Measurements from ENCODE around the gene TMPRSS13.

Gene TMPRSS13

GRCh38 chr11:117923275-117923674, 5.9 kb downstream of the TMPRSS13 start:
- H3K9me3 ChIP-seq (ENCODE audit: control insufficient read depth, low read length) = no peaks in the 10 kb centered on the region
- H3K27me3 ChIP-seq (replicated peaks; ENCODE audit: control insufficient read depth, insufficient read depth, low read length, poor library complexity, severe bottlenecking) = no peaks in the 10 kb centered on the region
- H3K27ac ChIP-seq (ENCODE audit: insufficient read depth, low read length, poor library complexity, severe bottlenecking) = no peak overlapping the region
- no peak overlapping the region for H3K4me3 ChIP-seq (ENCODE audit: insufficient read depth, low read depth, low read length, poor library complexity, severe bottlenecking)
- no peaks in the 10 kb centered on the region for H3K36me3 ChIP-seq (ENCODE audit: control insufficient read depth, insufficient read depth, low read length)
- no peak for DNase-seq
- H3K4me1 ChIP-seq (ENCODE audit: control insufficient read depth, insufficient read depth, low read length, poor library complexity, severe bottlenecking) = no peaks in the 10 kb centered on the region

- Histone ChIP-seq H3K9me3 (ENCODE audit: control insufficient read depth, low read length) (no peaks in the 10 kb centered on the region), H3K4me3 (ENCODE audit: insufficient read depth, low read depth, low read length, poor library complexity, severe bottlenecking) (no peak overlapping the region), H3K27me3 (replicated peaks; ENCODE audit: control insufficient read depth, insufficient read depth, low read length, poor library complexity, severe bottlenecking) (no peaks in the 10 kb centered on the region), H3K4me1 (ENCODE audit: control insufficient read depth, insufficient read depth, low read length, poor library complexity, severe bottlenecking) (no peaks in the 10 kb centered on the region), H3K27ac (ENCODE audit: insufficient read depth, low read length, poor library complexity, severe bottlenecking) (no peak overlapping the region), H3K36me3 (ENCODE audit: control insufficient read depth, insufficient read depth, low read length) (no peaks in the 10 kb centered on the region)
- no peak for DNase-seq
Observed at GRCh38 chr11:117921893-117922292, 7.3 kb downstream of the TMPRSS13 start.

- H3K36me3 ChIP-seq (ENCODE audit: control insufficient read depth, insufficient read depth, low read length) = no peaks in the 10 kb centered on the region
- no peaks in the 10 kb centered on the region for H3K9me3 ChIP-seq (ENCODE audit: control insufficient read depth, low read length)
- DNase-seq = no peak
- no peaks in the 10 kb centered on the region for H3K27me3 ChIP-seq (replicated peaks; ENCODE audit: control insufficient read depth, insufficient read depth, low read length, poor library complexity, severe bottlenecking)
- H3K4me1 ChIP-seq (ENCODE audit: control insufficient read depth, insufficient read depth, low read length, poor library complexity, severe bottlenecking) = no peaks in the 10 kb centered on the region
- no peak overlapping the region for H3K27ac ChIP-seq (ENCODE audit: insufficient read depth, low read length, poor library complexity, severe bottlenecking)
- no peak overlapping the region for H3K4me3 ChIP-seq (ENCODE audit: insufficient read depth, low read depth, low read length, poor library complexity, severe bottlenecking)
Observed at GRCh38 chr11:117921456-117921855, 7.7 kb downstream of the TMPRSS13 start.

GRCh38 chr11:117919781-117920221, 9.4 kb downstream of the TMPRSS13 start:
- H3K4me3 ChIP-seq (ENCODE audit: insufficient read depth, low read depth, low read length, poor library complexity, severe bottlenecking) = no peak overlapping the region
- H3K4me1 ChIP-seq (ENCODE audit: control insufficient read depth, insufficient read depth, low read length, poor library complexity, severe bottlenecking) = no peaks in the 10 kb centered on the region
- H3K36me3 ChIP-seq (ENCODE audit: control insufficient read depth, insufficient read depth, low read length) = no peaks in the 10 kb centered on the region
- no peaks in the 10 kb centered on the region for H3K27me3 ChIP-seq (replicated peaks; ENCODE audit: control insufficient read depth, insufficient read depth, low read length, poor library complexity, severe bottlenecking)
- no peak for DNase-seq
- no peaks in the 10 kb centered on the region for H3K9me3 ChIP-seq (ENCODE audit: control insufficient read depth, low read length)
- no peak overlapping the region for H3K27ac ChIP-seq (ENCODE audit: insufficient read depth, low read length, poor library complexity, severe bottlenecking)

GRCh38 chr11:117919341-117919740, 9.9 kb downstream of the TMPRSS13 start:
- no peaks in the 10 kb centered on the region for H3K4me1 ChIP-seq (ENCODE audit: control insufficient read depth, insufficient read depth, low read length, poor library complexity, severe bottlenecking)
- H3K4me3 ChIP-seq (ENCODE audit: insufficient read depth, low read depth, low read length, poor library complexity, severe bottlenecking) = no peak overlapping the region
- DNase-seq = no peak
- H3K36me3 ChIP-seq (ENCODE audit: control insufficient read depth, insufficient read depth, low read length) = no peaks in the 10 kb centered on the region
- no peaks in the 10 kb centered on the region for H3K27me3 ChIP-seq (replicated peaks; ENCODE audit: control insufficient read depth, insufficient read depth, low read length, poor library complexity, severe bottlenecking)
- H3K9me3 ChIP-seq (ENCODE audit: control insufficient read depth, low read length) = no peaks in the 10 kb centered on the region
- H3K27ac ChIP-seq (ENCODE audit: insufficient read depth, low read length, poor library complexity, severe bottlenecking) = no peak overlapping the region

- Histone ChIP-seq H3K4me1 (ENCODE audit: control insufficient read depth, insufficient read depth, low read length, poor library complexity, severe bottlenecking) (no peaks in the 10 kb centered on the region), H3K9me3 (ENCODE audit: control insufficient read depth, low read length) (no peaks in the 10 kb centered on the region), H3K4me3 (ENCODE audit: insufficient read depth, low read depth, low read length, poor library complexity, severe bottlenecking) (no peak overlapping the region), H3K27ac (ENCODE audit: insufficient read depth, low read length, poor library complexity, severe bottlenecking) (no peak overlapping the region), H3K36me3 (ENCODE audit: control insufficient read depth, insufficient read depth, low read length) (no peaks in the 10 kb centered on the region), H3K27me3 (replicated peaks; ENCODE audit: control insufficient read depth, insufficient read depth, low read length, poor library complexity, severe bottlenecking) (no peaks in the 10 kb centered on the region)
- no peak for DNase-seq
Observed at GRCh38 chr11:117918366-117919255, 10.6 kb downstream of the TMPRSS13 start.

- Histone ChIP-seq H3K4me3 (ENCODE audit: insufficient read depth, low read depth, low read length, poor library complexity, severe bottlenecking) (no peak overlapping the region), H3K4me1 (ENCODE audit: control insufficient read depth, insufficient read depth, low read length, poor library complexity, severe bottlenecking) (no peaks in the 10 kb centered on the region), H3K9me3 (ENCODE audit: control insufficient read depth, low read length) (no peaks in the 10 kb centered on the region), H3K27me3 (replicated peaks; ENCODE audit: control insufficient read depth, insufficient read depth, low read length, poor library complexity, severe bottlenecking) (no peaks in the 10 kb centered on the region), H3K27ac (ENCODE audit: insufficient read depth, low read length, poor library complexity, severe bottlenecking) (no peak overlapping the region), H3K36me3 (ENCODE audit: control insufficient read depth, insufficient read depth, low read length) (no peaks in the 10 kb centered on the region)
- DNase-seq = no peak
Observed at GRCh38 chr11:117917591-117918151, 11.5 kb downstream of the TMPRSS13 start.

GRCh38 chr11:117916956-117917355, 12.2 kb downstream of the TMPRSS13 start:
- no peak for DNase-seq
- Histone ChIP-seq H3K27me3 (replicated peaks; ENCODE audit: control insufficient read depth, insufficient read depth, low read length, poor library complexity, severe bottlenecking) (no peaks in the 10 kb centered on the region), H3K4me1 (ENCODE audit: control insufficient read depth, insufficient read depth, low read length, poor library complexity, severe bottlenecking) (no peaks in the 10 kb centered on the region), H3K4me3 (ENCODE audit: insufficient read depth, low read depth, low read length, poor library complexity, severe bottlenecking) (no peak overlapping the region), H3K27ac (ENCODE audit: insufficient read depth, low read length, poor library complexity, severe bottlenecking) (no peak overlapping the region), H3K9me3 (ENCODE audit: control insufficient read depth, low read length) (no peaks in the 10 kb centered on the region), H3K36me3 (ENCODE audit: control insufficient read depth, insufficient read depth, low read length) (no peaks in the 10 kb centered on the region)

GRCh38 chr11:117915672-117916235, 13.4 kb downstream of the TMPRSS13 start:
- Histone ChIP-seq H3K27ac (ENCODE audit: insufficient read depth, low read length, poor library complexity, severe bottlenecking) (no peak overlapping the region), H3K4me1 (ENCODE audit: control insufficient read depth, insufficient read depth, low read length, poor library complexity, severe bottlenecking) (no peaks in the 10 kb centered on the region), H3K9me3 (ENCODE audit: control insufficient read depth, low read length) (no peaks in the 10 kb centered on the region), H3K4me3 (ENCODE audit: insufficient read depth, low read depth, low read length, poor library complexity, severe bottlenecking) (no peak overlapping the region), H3K36me3 (ENCODE audit: control insufficient read depth, insufficient read depth, low read length) (no peaks in the 10 kb centered on the region), H3K27me3 (replicated peaks; ENCODE audit: control insufficient read depth, insufficient read depth, low read length, poor library complexity, severe bottlenecking) (no peaks in the 10 kb centered on the region)
- DNase-seq = no peak

GRCh38 chr11:117914991-117915618, 14.1 kb downstream of the TMPRSS13 start:
- H3K36me3 ChIP-seq (ENCODE audit: control insufficient read depth, insufficient read depth, low read length) = no peaks in the 10 kb centered on the region
- no peak overlapping the region for H3K27ac ChIP-seq (ENCODE audit: insufficient read depth, low read length, poor library complexity, severe bottlenecking)
- no peaks in the 10 kb centered on the region for H3K9me3 ChIP-seq (ENCODE audit: control insufficient read depth, low read length)
- no peaks in the 10 kb centered on the region for H3K27me3 ChIP-seq (replicated peaks; ENCODE audit: control insufficient read depth, insufficient read depth, low read length, poor library complexity, severe bottlenecking)
- H3K4me1 ChIP-seq (ENCODE audit: control insufficient read depth, insufficient read depth, low read length, poor library complexity, severe bottlenecking) = no peaks in the 10 kb centered on the region
- DNase-seq = no peak
- no peak overlapping the region for H3K4me3 ChIP-seq (ENCODE audit: insufficient read depth, low read depth, low read length, poor library complexity, severe bottlenecking)

All from effector memory CD4-positive, alpha-beta T cell (primary cell).